Activated T-helper 1 cell treated with anti-CD3 and anti-CD28 coated beads, Interleukin-12 subunit alpha, Interleukin-12 subunit beta, Interleukin-2, Interleukin-4 antibody, amounts not matched to agents 30 ng/mL and 10 ng/mL and 1 ng/mL, durations not matched to agents 14 hours and 24 hours and 36 hours (primary cell): ENCODE results near the gene HCRTR2. TPM values are rescaled to one million over a fixed set of nuclear protein-coding genes. Genes with fewer than 3 reads are reported as not detected.
"Not testable (repeated sequence)": the region's sequence is repeated elsewhere in the genome, so short reads cannot be mapped to it uniquely, and the experiment has no call there.

Experiments
- DNase-seq: peaks from one replicate; pipeline ENCODE4 v3.0.0; 2021; ENCODE audit warnings: low spot score
- H3K27ac Mint-ChIP-seq: one replicate; pipeline ENCODE4 v1.8.0; 2021; ENCODE audit warnings: mild to moderate bottlenecking, mixed read lengths
- H3K27me3 Mint-ChIP-seq: one replicate; pipeline ENCODE4 v1.8.0; 2022; ENCODE audit warnings: mild to moderate bottlenecking, moderate library complexity, mixed read lengths; ENCODE audit not compliant: insufficient read depth
- H3K36me3 Mint-ChIP-seq: one replicate; pipeline ENCODE4 v1.8.0; 2021; ENCODE audit warnings: low read depth, mixed read lengths
- H3K4me1 Mint-ChIP-seq: one replicate; pipeline ENCODE4 v1.8.0; 2021; ENCODE audit warnings: low read depth, mixed read lengths
- H3K4me3 Mint-ChIP-seq: one replicate; pipeline ENCODE4 v1.8.0; 2021; ENCODE audit warnings: mild to moderate bottlenecking, moderate library complexity, mixed read lengths
- H3K9me3 Mint-ChIP-seq: one replicate; pipeline ENCODE4 v1.8.0; 2021; ENCODE audit warnings: mixed read lengths
- intact Hi-C: fragments of 100-400 bp; cut with micrococcal nuclease; formaldehyde crosslinking; loops from one replicate; pipeline ENCODE4 v1.15.1; 2024
- total RNA-seq: library from RNA; stranded (reverse); gene quantifications from 2 replicates; pipeline ENCODE4 v1.2.3, GENCODE V29; 2022

Gene HCRTR2
- total RNA-seq: not detected in 2 replicates

DNA sequence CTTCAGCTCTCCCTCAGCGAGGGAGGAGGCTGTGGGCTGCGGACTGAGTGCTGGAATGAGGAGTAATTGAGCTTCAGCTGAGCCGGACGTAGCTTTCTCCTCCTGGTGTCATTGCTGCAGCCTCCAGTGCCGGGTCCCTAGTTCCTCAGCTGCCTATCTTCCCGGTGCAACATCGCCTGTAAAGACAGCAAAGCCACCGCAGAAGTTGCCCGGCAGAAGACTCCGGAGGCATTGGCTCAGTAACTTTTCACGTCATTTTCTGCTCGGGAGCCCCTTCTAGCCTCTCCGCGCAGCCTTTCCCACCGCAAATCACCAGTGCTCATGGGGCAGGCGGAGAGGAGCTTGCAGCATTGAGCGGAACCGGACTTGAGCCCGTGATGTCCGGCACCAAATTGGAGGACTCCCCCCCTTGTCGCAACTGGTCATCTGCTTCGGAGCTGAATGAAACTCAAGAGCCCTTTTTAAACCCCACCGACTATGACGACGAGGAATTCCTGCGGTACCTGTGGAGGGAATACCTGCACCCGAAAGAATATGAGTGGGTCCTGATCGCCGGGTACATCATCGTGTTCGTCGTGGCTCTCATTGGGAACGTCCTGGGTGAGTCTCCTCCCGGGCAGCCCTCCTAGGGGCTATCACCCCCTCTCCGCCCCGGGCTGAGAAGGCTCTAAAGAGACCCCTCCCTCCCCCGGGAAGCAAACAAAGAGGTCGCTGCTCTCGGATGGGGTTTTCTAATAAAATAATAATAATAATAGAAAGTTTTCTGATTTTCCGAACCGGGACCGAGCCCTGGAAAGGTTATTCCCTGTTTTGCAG is at the start of gene HCRTR2:
Gene HCRTR2, plus strand, starts transcription at position 305 of the 816 bp plus-strand sequence. Its CDS starts 73 bp downstream, at position 378.
- Mint-ChIP-seq H3K27me3 (peaks cover 3% of the 10 kb centered on the region), H3K4me3 (no peak within 1 kb of the TSS), H3K4me1 (no peaks in the 10 kb centered on the region), H3K36me3 (no peaks in the 10 kb centered on the region), H3K9me3 (no peaks in the 10 kb centered on the region), H3K27ac (no peak within 1 kb of the TSS)
- DNase-seq: no peak
- intact Hi-C loops: no loop called here

- Mint-ChIP-seq H3K36me3 (no peaks in the 10 kb centered on the region), H3K27me3 (no peaks in the 10 kb centered on the region), H3K9me3 (peaks cover 13% of the 10 kb centered on the region), H3K4me1 (no peaks in the 10 kb centered on the region), H3K4me3 (no peak overlapping the region), H3K27ac (no peak overlapping the region)
- intact Hi-C loops: no loop called here
- DNase-seq: no peak
These were observed 43.5 kb upstream of the HCRTR2 start for GRCh38 chr6:55130806-55131324.

GRCh38 chr6:55131616-55132015 is 42.7 kb upstream of the HCRTR2 start:
- Mint-ChIP-seq H3K4me3 (no peak overlapping the region), H3K27me3 (no peaks in the 10 kb centered on the region), H3K36me3 (no peaks in the 10 kb centered on the region), H3K4me1 (no peaks in the 10 kb centered on the region), H3K9me3 (peaks cover 13% of the 10 kb centered on the region), H3K27ac (no peak overlapping the region)
- DNase-seq: no peak
- intact Hi-C loops: no loop called here

DNA sequence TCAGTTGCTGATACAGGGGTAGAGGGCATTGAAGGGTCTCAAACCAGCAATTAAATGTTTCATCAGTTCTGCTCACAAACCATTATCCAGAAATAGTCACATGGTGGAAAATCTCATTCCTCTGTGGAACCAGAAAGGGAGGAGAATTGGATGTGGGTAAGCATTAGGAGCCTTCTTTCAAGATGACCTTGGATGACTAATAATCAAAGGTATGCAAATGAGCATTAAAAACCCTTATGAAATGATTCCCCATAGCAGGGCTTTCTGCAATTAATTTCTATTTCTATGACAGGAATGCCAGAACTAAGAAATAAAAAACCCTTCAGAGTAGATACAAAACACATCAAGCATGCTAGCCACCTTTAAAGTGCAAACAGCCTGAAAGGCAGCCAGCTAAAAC is 37.4 kb upstream of the HCRTR2 start:
- no peaks in the 10 kb centered on the region for H3K4me1 Mint-ChIP-seq
- intact Hi-C loops: no loop called here
- DNase-seq: no peak
- no peaks in the 10 kb centered on the region for H3K36me3 Mint-ChIP-seq
- H3K27ac Mint-ChIP-seq: no peak overlapping the region
- no peaks in the 10 kb centered on the region for H3K9me3 Mint-ChIP-seq
- H3K4me3 Mint-ChIP-seq: no peak overlapping the region
- no peaks in the 10 kb centered on the region for H3K27me3 Mint-ChIP-seq

- DNase-seq: no peak
- intact Hi-C loops: no loop called here
- no peak overlapping the region for H3K27ac Mint-ChIP-seq
- no peaks in the 10 kb centered on the region for H3K9me3 Mint-ChIP-seq
- H3K36me3 Mint-ChIP-seq: no peaks in the 10 kb centered on the region
- no peak overlapping the region for H3K4me3 Mint-ChIP-seq
- no peaks in the 10 kb centered on the region for H3K27me3 Mint-ChIP-seq
- H3K4me1 Mint-ChIP-seq: no peaks in the 10 kb centered on the region
These were observed 36.2 kb upstream of the HCRTR2 start for GRCh38 chr6:55137929-55138693.

- Mint-ChIP-seq H3K4me3 (no peak overlapping the region), H3K9me3 (peaks cover 10% of the 10 kb centered on the region), H3K27ac (no peak overlapping the region), H3K4me1 (no peaks in the 10 kb centered on the region), H3K36me3 (no peaks in the 10 kb centered on the region), H3K27me3 (no peaks in the 10 kb centered on the region)
- DNase-seq: no peak
- intact Hi-C loops: no loop called here
These were observed 32.7 kb upstream of the HCRTR2 start for GRCh38 chr6:55141611-55142010.

GRCh38 chr6:55142610-55143009 is 31.7 kb upstream of the HCRTR2 start:
- intact Hi-C loops: no loop called here
- DNase-seq: no peak
- H3K36me3 Mint-ChIP-seq: no peaks in the 10 kb centered on the region
- no peak overlapping the region for H3K4me3 Mint-ChIP-seq
- H3K4me1 Mint-ChIP-seq: no peaks in the 10 kb centered on the region
- H3K27me3 Mint-ChIP-seq: no peaks in the 10 kb centered on the region
- H3K27ac Mint-ChIP-seq: no peak overlapping the region
- peaks cover 10% of the 10 kb centered on the region for H3K9me3 Mint-ChIP-seq

- Mint-ChIP-seq H3K4me3 (no peak overlapping the region), H3K9me3 (no peaks in the 10 kb centered on the region), H3K36me3 (no peaks in the 10 kb centered on the region), H3K27ac (no peak overlapping the region), H3K4me1 (no peaks in the 10 kb centered on the region), H3K27me3 (no peaks in the 10 kb centered on the region)
- intact Hi-C loops: no loop called here
- no peak for DNase-seq
These were observed 21.0 kb upstream of the HCRTR2 start for GRCh38 chr6:55153284-55153683.

DNA sequence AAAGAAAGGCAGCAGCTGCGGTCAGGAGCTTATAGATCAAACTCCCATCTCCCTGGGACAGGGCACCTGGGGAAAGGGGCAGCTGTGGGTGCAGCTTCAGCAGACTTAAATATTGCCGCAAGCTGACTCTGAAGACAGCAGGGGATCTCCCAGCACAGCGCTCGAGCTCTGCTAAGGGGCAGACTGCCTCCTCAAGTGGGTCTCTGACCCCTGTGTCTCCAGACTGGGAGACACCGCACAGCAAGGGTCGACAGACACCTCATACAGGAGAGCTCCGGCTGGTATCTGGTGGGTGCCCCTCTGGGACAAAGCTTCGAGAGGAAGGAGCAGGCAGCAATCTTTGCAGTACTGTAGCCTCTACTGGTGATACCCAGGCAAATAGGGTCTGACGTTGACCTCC is 15.5 kb upstream of the HCRTR2 start:
- H3K4me3 Mint-ChIP-seq, H3K27ac Mint-ChIP-seq, DNase-seq, H3K4me1 Mint-ChIP-seq, intact Hi-C loops, H3K27me3 Mint-ChIP-seq, H3K36me3 Mint-ChIP-seq: not testable (repeated sequence)
- peaks cover 27% of the 10 kb centered on the region for H3K9me3 Mint-ChIP-seq

DNA sequence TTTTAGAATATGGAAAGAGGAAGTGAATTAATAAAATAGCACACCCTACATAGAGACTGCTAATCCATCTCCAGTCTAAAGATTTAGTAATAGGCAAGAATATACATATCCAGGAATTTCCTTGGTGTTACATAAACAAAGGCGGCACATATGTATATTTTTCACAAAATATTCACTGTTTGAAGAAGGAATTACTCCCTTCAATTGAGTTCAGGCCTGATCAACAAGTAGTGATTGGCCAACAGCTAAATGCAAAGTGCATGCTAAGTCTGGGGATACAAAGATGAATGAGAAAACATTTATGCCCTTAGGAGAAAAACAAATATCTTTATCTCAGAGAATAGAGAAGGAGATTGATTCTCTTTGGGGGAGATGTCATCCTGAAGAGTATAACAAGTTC is 6.5 kb upstream of the HCRTR2 start:
- intact Hi-C loops: no loop called here

GRCh38 chr6:55175078-55176049 is 1.0 kb downstream of the HCRTR2 start:
- Mint-ChIP-seq H3K27ac (no peak overlapping the region), H3K36me3 (no peaks in the 10 kb centered on the region), H3K9me3 (no peaks in the 10 kb centered on the region), H3K4me1 (no peaks in the 10 kb centered on the region), H3K4me3 (no peak overlapping the region), H3K27me3 (peaks cover 3% of the 10 kb centered on the region)
- DNase-seq: no peak
- intact Hi-C loops: no loop called here

More for the DNA sequence above, 6.5 kb upstream of the HCRTR2 start:
- Mint-ChIP-seq H3K27me3 (no peaks in the 10 kb centered on the region), H3K4me3 (no peak overlapping the region), H3K4me1 (no peaks in the 10 kb centered on the region), H3K27ac (no peak overlapping the region), H3K9me3 (peaks cover 5% of the 10 kb centered on the region), H3K36me3 (no peaks in the 10 kb centered on the region)
- no peak for DNase-seq

GRCh38 chr6:55176958-55177357 is 2.6 kb downstream of the HCRTR2 start:
- Mint-ChIP-seq H3K27me3 (peaks cover 3% of the 10 kb centered on the region), H3K27ac (no peak overlapping the region), H3K4me3 (no peak overlapping the region), H3K36me3 (no peaks in the 10 kb centered on the region), H3K4me1 (no peaks in the 10 kb centered on the region), H3K9me3 (no peaks in the 10 kb centered on the region)
- intact Hi-C loops: no loop called here
- DNase-seq: no peak
